Osteocyte (in vitro differentiated cells): ENCODE results near the gene DPEP2. TPM values are rescaled to one million over a fixed set of nuclear protein-coding genes. Genes with fewer than 3 reads are reported as not detected.

Experiments used
- DNase-seq: peaks from one replicate; pipeline ENCODE4 v3.0.0; 2021; ENCODE audit warnings: mixed read lengths; ENCODE audit not compliant: unreplicated experiment; ENCODE audit errors: extremely low spot score
- H3K27ac Mint-ChIP-seq: one replicate; pipeline ENCODE4 v1.8.0; 2021; ENCODE audit warnings: mild to moderate bottlenecking, mixed read lengths; ENCODE audit not compliant: unreplicated experiment
- H3K27me3 Mint-ChIP-seq: one replicate; pipeline ENCODE4 v1.8.0; 2021; ENCODE audit warnings: mixed read lengths; ENCODE audit not compliant: unreplicated experiment
- H3K36me3 Mint-ChIP-seq: one replicate; pipeline ENCODE4 v1.8.0; 2021; ENCODE audit warnings: mixed read lengths; ENCODE audit not compliant: unreplicated experiment
- H3K4me1 Mint-ChIP-seq: one replicate; pipeline ENCODE4 v1.8.0; 2021; ENCODE audit warnings: mixed read lengths; ENCODE audit not compliant: unreplicated experiment
- H3K4me3 Mint-ChIP-seq: one replicate; pipeline ENCODE4 v1.8.0; 2021; ENCODE audit warnings: mild to moderate bottlenecking, moderate library complexity, mixed read lengths; ENCODE audit not compliant: unreplicated experiment
- H3K9me3 Mint-ChIP-seq: one replicate; pipeline ENCODE4 v1.8.0; 2021; ENCODE audit warnings: mixed read lengths; ENCODE audit not compliant: unreplicated experiment
- total RNA-seq: library from RNA; stranded (reverse); gene quantifications from 2 replicates; pipeline ENCODE4 v1.2.1, GENCODE V29; 2021
- TF ChIP-seq, protein P1 (sequence below): fragments of 200-600 bp; sonication (generic); IDR thresholded peaks from 2 replicates; pipeline ENCODE4 v1.5.0; 2021; ENCODE audit warnings: antibody characterized with exemption, mild to moderate bottlenecking, moderate library complexity

DPEP2 gene
- total RNA-seq, 1 donor from 2014 or later, result not detected

DNA sequence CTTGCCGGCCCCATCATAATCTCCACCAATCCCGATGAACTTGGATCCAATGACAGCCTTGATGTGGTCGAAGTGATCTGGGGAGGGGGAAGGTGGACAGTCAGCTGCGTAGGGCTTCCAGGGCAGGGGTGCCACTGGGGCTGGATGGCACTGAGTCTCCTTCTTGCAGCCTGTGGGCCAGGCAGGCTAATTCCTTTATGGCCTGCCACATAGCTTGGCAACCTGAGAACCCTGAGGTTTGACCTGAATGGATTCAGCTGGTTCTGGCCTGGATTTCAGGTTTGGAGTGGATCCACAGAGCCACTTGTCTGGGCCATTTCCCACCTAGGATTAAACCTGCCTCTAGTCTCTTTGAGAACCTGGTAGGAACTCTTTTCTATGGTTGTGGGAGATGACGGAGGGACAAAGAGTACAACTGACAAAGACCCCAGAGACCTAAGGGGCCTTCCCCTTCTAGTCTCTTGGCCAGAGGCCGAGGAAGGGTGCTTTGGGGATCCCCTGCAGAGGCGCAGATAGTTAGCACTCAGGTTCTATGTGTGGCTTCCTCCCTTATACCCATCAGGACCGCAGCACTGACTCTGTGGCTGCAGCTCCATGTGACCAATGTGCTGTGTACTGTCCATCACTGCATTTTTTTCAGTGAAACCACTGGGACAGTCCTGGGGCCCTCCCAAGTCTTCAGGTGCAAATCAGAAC lies 9.8 kb downstream of the DPEP2 start:
- no peak overlapping the region for H3K27ac Mint-ChIP-seq
- no peak for DNase-seq

DNA sequence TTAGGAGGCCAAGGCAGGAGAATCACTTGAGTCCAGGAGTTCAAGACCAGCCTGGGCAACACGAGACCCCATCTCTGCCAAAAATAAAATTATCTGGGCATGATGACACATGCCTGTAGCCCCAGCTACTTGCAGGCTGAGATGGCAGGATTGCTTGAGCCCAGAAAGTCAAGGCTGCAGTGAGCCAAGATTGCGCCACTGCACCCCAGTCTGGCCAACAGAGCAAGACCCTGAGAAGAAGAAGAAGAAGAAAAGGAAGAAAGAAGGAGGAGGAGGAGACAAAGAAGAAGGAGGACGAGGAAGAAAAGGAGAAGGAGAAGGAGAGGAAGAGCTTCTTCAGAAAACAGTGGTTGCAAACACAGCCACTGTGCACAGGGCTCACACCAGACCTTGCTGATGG lies 10.6 kb downstream of the DPEP2 start:
- H3K9me3 Mint-ChIP-seq, result no peaks in the 10 kb centered on the region
- no peak overlapping the region for H3K4me3 Mint-ChIP-seq

More for the DNA sequence above, 9.8 kb downstream of the DPEP2 start:
- TF ChIP-seq, protein P1, sequence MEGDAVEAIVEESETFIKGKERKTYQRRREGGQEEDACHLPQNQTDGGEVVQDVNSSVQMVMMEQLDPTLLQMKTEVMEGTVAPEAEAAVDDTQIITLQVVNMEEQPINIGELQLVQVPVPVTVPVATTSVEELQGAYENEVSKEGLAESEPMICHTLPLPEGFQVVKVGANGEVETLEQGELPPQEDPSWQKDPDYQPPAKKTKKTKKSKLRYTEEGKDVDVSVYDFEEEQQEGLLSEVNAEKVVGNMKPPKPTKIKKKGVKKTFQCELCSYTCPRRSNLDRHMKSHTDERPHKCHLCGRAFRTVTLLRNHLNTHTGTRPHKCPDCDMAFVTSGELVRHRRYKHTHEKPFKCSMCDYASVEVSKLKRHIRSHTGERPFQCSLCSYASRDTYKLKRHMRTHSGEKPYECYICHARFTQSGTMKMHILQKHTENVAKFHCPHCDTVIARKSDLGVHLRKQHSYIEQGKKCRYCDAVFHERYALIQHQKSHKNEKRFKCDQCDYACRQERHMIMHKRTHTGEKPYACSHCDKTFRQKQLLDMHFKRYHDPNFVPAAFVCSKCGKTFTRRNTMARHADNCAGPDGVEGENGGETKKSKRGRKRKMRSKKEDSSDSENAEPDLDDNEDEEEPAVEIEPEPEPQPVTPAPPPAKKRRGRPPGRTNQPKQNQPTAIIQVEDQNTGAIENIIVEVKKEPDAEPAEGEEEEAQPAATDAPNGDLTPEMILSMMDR, result no peak
- no peaks in the 10 kb centered on the region for H3K27me3 Mint-ChIP-seq
- H3K4me1 Mint-ChIP-seq, result peaks cover 8% of the 10 kb centered on the region
- no peaks in the 10 kb centered on the region for H3K36me3 Mint-ChIP-seq
- no peaks in the 10 kb centered on the region for H3K9me3 Mint-ChIP-seq
- H3K4me3 Mint-ChIP-seq, result no peak overlapping the region

DNA sequence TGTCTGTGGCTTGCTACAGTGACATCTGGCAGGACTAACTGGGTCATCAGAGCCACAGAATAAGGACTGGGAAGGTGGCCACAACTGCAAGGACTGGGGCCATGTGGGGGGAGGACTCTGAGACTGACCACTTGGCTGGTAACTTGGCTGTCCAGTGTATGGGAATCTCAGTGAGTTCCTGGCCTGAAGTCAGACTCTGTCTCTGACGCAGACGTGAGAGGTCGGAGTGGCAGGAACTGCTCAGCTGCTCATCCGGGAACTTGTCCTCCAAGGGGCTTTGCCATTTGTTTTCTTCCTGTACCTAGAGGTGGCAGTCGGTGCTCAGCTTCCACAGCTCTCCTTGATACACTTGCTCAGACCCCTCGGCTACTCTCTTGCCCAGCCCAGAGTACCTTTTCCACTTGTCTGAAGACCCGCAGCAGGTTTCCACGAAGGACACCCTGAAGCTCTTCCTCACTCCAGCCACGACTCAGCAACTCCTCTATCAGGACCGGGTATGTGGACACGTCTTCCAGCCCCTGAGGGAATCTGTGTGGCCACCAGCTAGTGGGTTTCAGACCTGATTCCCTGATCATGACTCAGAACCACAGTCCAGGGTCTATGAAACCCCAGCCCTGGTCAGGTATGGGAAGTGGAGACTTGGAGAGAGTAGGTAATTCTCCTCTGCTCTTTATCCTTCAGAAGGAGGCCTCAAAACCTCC lies 11.7 kb downstream of the DPEP2 start:
- H3K9me3 Mint-ChIP-seq, result no peaks in the 10 kb centered on the region
- H3K4me3 Mint-ChIP-seq, result no peak overlapping the region
- DNase-seq, result no peak
- peaks cover 6% of the 10 kb centered on the region for H3K27me3 Mint-ChIP-seq
- H3K27ac Mint-ChIP-seq, result no peak overlapping the region
- peaks cover 2% of the 10 kb centered on the region for H3K4me1 Mint-ChIP-seq
- no peaks in the 10 kb centered on the region for H3K36me3 Mint-ChIP-seq
- TF ChIP-seq, protein P1, result no peak

More for the DNA sequence above, 10.6 kb downstream of the DPEP2 start:
- Mint-ChIP-seq H3K27ac (no peak overlapping the region), H3K4me1 (peaks cover 6% of the 10 kb centered on the region), H3K27me3 (peaks cover under 1% of the 10 kb centered on the region), H3K36me3 (no peaks in the 10 kb centered on the region)
- TF ChIP-seq, protein P1, result no peak
- no peak for DNase-seq

DNA sequence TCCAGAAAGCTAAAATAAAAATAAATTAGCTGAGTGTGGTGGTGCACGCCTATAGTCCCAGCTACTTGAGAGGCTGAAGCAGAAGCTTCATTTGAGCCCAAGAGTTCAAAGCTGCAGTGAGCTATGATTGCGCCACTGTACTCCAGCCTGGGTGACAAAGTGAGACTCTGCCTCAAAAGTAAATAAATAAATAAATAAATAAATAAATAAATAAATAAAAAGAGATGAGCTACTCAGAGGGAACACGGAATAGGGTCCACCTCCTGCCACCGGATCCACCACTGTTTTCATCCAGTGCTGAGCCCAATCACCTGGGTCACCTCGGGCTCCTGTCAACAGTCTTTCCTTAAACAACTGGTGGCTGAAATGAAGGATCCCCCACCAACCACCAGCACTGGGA lies 12.3 kb downstream of the DPEP2 start:
- TF ChIP-seq, protein P1, result no peak
- Mint-ChIP-seq H3K4me3 (no peak overlapping the region), H3K4me1 (peaks cover 2% of the 10 kb centered on the region), H3K9me3 (no peaks in the 10 kb centered on the region), H3K27ac (no peak overlapping the region), H3K27me3 (peaks cover 6% of the 10 kb centered on the region), H3K36me3 (no peaks in the 10 kb centered on the region)
- no peak for DNase-seq

DNA sequence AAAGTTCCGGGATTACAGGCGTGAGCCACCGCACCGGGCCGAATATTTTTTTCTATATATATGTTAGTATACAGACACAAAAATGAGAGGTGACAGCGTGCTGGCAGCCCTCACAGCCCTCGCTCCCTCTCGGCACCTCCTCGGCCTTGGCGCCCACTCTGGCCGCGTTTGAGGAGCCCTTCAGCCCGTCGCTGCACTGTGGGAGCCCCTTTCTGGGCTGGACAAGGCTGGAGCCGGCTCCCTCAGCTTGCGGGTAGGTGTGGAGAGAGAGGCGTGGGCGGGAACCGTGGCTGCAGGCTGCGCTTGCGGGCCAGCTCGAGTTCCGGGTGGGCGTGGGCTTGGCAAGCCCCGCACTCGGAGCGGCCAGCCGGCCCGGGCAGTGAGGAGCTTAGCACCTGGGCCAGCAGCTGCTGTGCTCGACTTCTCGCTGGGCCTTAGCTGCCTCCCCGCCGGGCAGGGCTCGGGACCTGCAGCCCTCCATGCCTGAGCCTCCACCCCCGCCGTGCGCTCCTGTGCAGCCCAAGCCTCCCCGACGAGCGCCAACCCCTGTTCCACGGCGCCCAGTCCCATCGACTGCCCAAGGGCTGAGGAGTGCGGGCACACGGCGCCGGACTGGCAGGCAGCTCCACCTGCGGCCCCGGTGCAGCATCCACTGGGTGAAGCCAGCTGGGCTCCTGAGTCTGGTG lies 17.1 kb downstream of the DPEP2 start:
- H3K4me1 Mint-ChIP-seq, result peaks cover 2% of the 10 kb centered on the region
- H3K9me3 Mint-ChIP-seq, result no peaks in the 10 kb centered on the region
- peaks cover 11% of the 10 kb centered on the region for H3K27me3 Mint-ChIP-seq
- H3K4me3 Mint-ChIP-seq, result no peak overlapping the region
- H3K36me3 Mint-ChIP-seq, result no peaks in the 10 kb centered on the region
- TF ChIP-seq, protein P1, result no peak
- H3K27ac Mint-ChIP-seq, result no peak overlapping the region
- no peak for DNase-seq
